GM21717 (cell line): ENCODE results near the gene CDKL1.

ENCODE experiments used
- ATAC-seq: cut with Tn5 transposase; IDR thresholded peaks from one replicate; pipeline ENCODE4 v1.9.1; 2021; ENCODE audit warnings: mild to moderate bottlenecking, moderate library complexity; ENCODE audit not compliant: unreplicated experiment

Gene CDKL1

DNA sequence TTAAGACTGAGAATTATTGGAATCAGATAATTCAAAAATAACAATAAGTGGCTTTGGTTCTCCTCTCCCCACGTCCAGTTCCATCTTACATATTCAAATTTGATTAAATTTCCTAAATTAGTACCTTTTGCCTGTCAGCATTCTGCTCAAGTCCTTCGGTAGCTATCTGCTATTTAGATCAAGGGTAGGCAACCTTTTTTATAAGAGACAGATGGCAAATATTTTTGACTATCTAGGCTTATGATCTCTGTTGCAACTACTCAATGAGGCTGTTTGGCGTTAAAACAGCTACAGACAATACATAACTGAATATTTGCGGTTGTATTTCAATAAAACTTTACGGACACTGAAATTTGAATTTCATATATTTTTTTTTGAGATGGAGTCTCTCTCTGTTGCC, 106.4 kb downstream of the CDKL1 start:
- no peak for ATAC-seq

GRCh38 chr14:50288146-50288545, 108.5 kb downstream of the CDKL1 start:
- ATAC-seq = no peak

- ATAC-seq = no peak
Measured at GRCh38 chr14:50285861-50286260, 110.8 kb downstream of the CDKL1 start.
